ENCODE results near the gene UBASH3B.

The UBASH3B gene

GRCh38 chr11:122775675-122776271 is 120.3 kb downstream of the UBASH3B start:
- Mint-ChIP-seq H3K27ac (peak overlapping the region in 1 of 2 donors; percentile 33), H3K4me1 (ENCODE audit: low read depth in 2 of 2) (peaks cover 0 to 5% of the 10 kb centered on the region in 2 donors), H3K4me3 (no peak overlapping the region), H3K9me3 (no peaks in the 10 kb centered on the region), H3K27me3 (no peaks in the 10 kb centered on the region), H3K36me3 (ENCODE audit: insufficient read depth) (peaks cover 19% of the 10 kb centered on the region)
- DNase-seq (no peak), ATAC-seq (replicated peaks) (no peak)

- no peak for ATAC-seq (replicated peaks)
- Mint-ChIP-seq H3K27me3 (no peaks in the 10 kb centered on the region), H3K9me3 (no peaks in the 10 kb centered on the region), H3K36me3 (ENCODE audit: insufficient read depth) (peaks cover 19% of the 10 kb centered on the region), H3K4me1 (ENCODE audit: low read depth in 2 of 2) (peaks cover 0 to 11% of the 10 kb centered on the region in 2 donors), H3K27ac (no peak overlapping the region), H3K4me3 (no peak overlapping the region)
- DNase-seq: no peak
Measured at GRCh38 chr11:122776546-122776945, 121.0 kb downstream of the UBASH3B start.

GRCh38 chr11:122777343-122777742 is 121.8 kb downstream of the UBASH3B start:
- Mint-ChIP-seq H3K27me3 (no peaks in the 10 kb centered on the region), H3K36me3 (ENCODE audit: insufficient read depth) (peaks cover 19% of the 10 kb centered on the region), H3K4me1 (ENCODE audit: low read depth in 2 of 2) (peaks cover 0 to 11% of the 10 kb centered on the region in 2 donors), H3K4me3 (no peak overlapping the region), H3K27ac (peak overlapping the region in 1 of 2 donors; percentile 10), H3K9me3 (no peaks in the 10 kb centered on the region)
- ATAC-seq (replicated peaks) (no peak), DNase-seq (no peak)

GRCh38 chr11:122778148-122778547 is 122.6 kb downstream of the UBASH3B start:
- H3K4me1 Mint-ChIP-seq (ENCODE audit: low read depth in 2 of 2): peaks cover 0 to 11% of the 10 kb centered on the region in 2 donors
- H3K4me3 Mint-ChIP-seq: no peak overlapping the region
- ATAC-seq (replicated peaks) (no peak), DNase-seq (no peak)
- H3K36me3 Mint-ChIP-seq (ENCODE audit: insufficient read depth): peaks cover 20% of the 10 kb centered on the region
- no peaks in the 10 kb centered on the region for H3K9me3 Mint-ChIP-seq
- H3K27me3 Mint-ChIP-seq: no peaks in the 10 kb centered on the region
- H3K27ac Mint-ChIP-seq: no peak overlapping the region

- ATAC-seq (replicated peaks): no peak
- H3K9me3 Mint-ChIP-seq: no peaks in the 10 kb centered on the region
- peaks cover 27% of the 10 kb centered on the region for H3K36me3 Mint-ChIP-seq (ENCODE audit: insufficient read depth)
- H3K27ac Mint-ChIP-seq: no peak overlapping the region
- H3K27me3 Mint-ChIP-seq: no peaks in the 10 kb centered on the region
- no peak overlapping the region for H3K4me3 Mint-ChIP-seq
- DNase-seq: no peak
- H3K4me1 Mint-ChIP-seq (ENCODE audit: low read depth in 2 of 2): peaks cover 0 to 11% of the 10 kb centered on the region in 2 donors
Measured at GRCh38 chr11:122779047-122779629, 123.6 kb downstream of the UBASH3B start.

GRCh38 chr11:122780296-122780949 is 124.9 kb downstream of the UBASH3B start:
- DNase-seq: no peak
- peaks cover 34% of the 10 kb centered on the region for H3K36me3 Mint-ChIP-seq (ENCODE audit: insufficient read depth)
- peaks cover 0 to 11% of the 10 kb centered on the region in 2 donors for H3K4me1 Mint-ChIP-seq (ENCODE audit: low read depth in 2 of 2)
- H3K4me3 Mint-ChIP-seq: no peak overlapping the region
- no peaks in the 10 kb centered on the region for H3K27me3 Mint-ChIP-seq
- ATAC-seq (replicated peaks): no peak
- H3K27ac Mint-ChIP-seq: peak overlapping the region in 1 of 2 donors; percentile 81
- H3K9me3 Mint-ChIP-seq: no peaks in the 10 kb centered on the region

- peak; percentile 64 to 72 (median 70) for DNase-seq
- no peaks in the 10 kb centered on the region for H3K9me3 Mint-ChIP-seq
- no peaks in the 10 kb centered on the region for H3K27me3 Mint-ChIP-seq
- peak; percentile 87 for ATAC-seq (replicated peaks)
- H3K36me3 Mint-ChIP-seq (ENCODE audit: insufficient read depth): peaks cover 31% of the 10 kb centered on the region
- H3K4me1 Mint-ChIP-seq (ENCODE audit: low read depth in 2 of 2): peaks cover 0 to 6% of the 10 kb centered on the region in 2 donors
- no peak overlapping the region for H3K27ac Mint-ChIP-seq
- no peak overlapping the region for H3K4me3 Mint-ChIP-seq
Measured at GRCh38 chr11:122781378-122782195, 126.1 kb downstream of the UBASH3B start.

GRCh38 chr11:122782222-122782621 is 126.7 kb downstream of the UBASH3B start:
- Mint-ChIP-seq H3K27ac (no peak overlapping the region), H3K9me3 (no peaks in the 10 kb centered on the region), H3K4me1 (ENCODE audit: low read depth in 2 of 2) (peaks cover 0 to 6% of the 10 kb centered on the region in 2 donors), H3K4me3 (no peak overlapping the region), H3K27me3 (no peaks in the 10 kb centered on the region), H3K36me3 (ENCODE audit: insufficient read depth) (peaks cover 27% of the 10 kb centered on the region)
- DNase-seq (no peak), ATAC-seq (replicated peaks) (no peak)

GRCh38 chr11:122784325-122784955 is 128.9 kb downstream of the UBASH3B start:
- H3K27ac Mint-ChIP-seq: no peak overlapping the region
- no peak overlapping the region for H3K4me3 Mint-ChIP-seq
- ATAC-seq (replicated peaks) (no peak), DNase-seq (no peak)
- H3K9me3 Mint-ChIP-seq: no peaks in the 10 kb centered on the region
- H3K36me3 Mint-ChIP-seq (ENCODE audit: insufficient read depth): peaks cover 17% of the 10 kb centered on the region
- peaks cover 0 to 6% of the 10 kb centered on the region in 2 donors for H3K4me1 Mint-ChIP-seq (ENCODE audit: low read depth in 2 of 2)
- no peaks in the 10 kb centered on the region for H3K27me3 Mint-ChIP-seq

GRCh38 chr11:122785031-122785541 is 129.6 kb downstream of the UBASH3B start:
- no peak overlapping the region for H3K4me3 Mint-ChIP-seq
- no peaks in the 10 kb centered on the region for H3K27me3 Mint-ChIP-seq
- no peak for ATAC-seq (replicated peaks)
- H3K27ac Mint-ChIP-seq: no peak overlapping the region
- no peak for DNase-seq
- H3K9me3 Mint-ChIP-seq: no peaks in the 10 kb centered on the region
- peaks cover 0 to 6% of the 10 kb centered on the region in 2 donors for H3K4me1 Mint-ChIP-seq (ENCODE audit: low read depth in 2 of 2)
- peaks cover 23% of the 10 kb centered on the region for H3K36me3 Mint-ChIP-seq (ENCODE audit: insufficient read depth)

GRCh38 chr11:122786896-122787295 is 131.4 kb downstream of the UBASH3B start:
- Mint-ChIP-seq H3K4me1 (ENCODE audit: low read depth in 2 of 2) (no peaks in the 10 kb centered on the region), H3K9me3 (no peaks in the 10 kb centered on the region), H3K27me3 (no peaks in the 10 kb centered on the region), H3K27ac (no peak overlapping the region), H3K36me3 (ENCODE audit: insufficient read depth) (peaks cover 24% of the 10 kb centered on the region), H3K4me3 (no peak overlapping the region)
- ATAC-seq (replicated peaks) (no peak), DNase-seq (no peak)

- H3K4me3 Mint-ChIP-seq: no peak overlapping the region
- no peak overlapping the region for H3K27ac Mint-ChIP-seq
Measured at GRCh38 chr11:122788781-122789535, 133.4 kb downstream of the UBASH3B start.

More at GRCh38 chr11:122788781-122789535, 133.4 kb downstream of the UBASH3B start:
- Mint-ChIP-seq H3K36me3 (ENCODE audit: insufficient read depth) (peaks cover 17% of the 10 kb centered on the region), H3K9me3 (no peaks in the 10 kb centered on the region), H3K4me1 (ENCODE audit: low read depth in 2 of 2) (no peaks in the 10 kb centered on the region), H3K27me3 (no peaks in the 10 kb centered on the region)
- DNase-seq (no peak), ATAC-seq (replicated peaks) (no peak)
